OCI-LY1 (cell line): ENCODE data around the gene RMI1.
A peak's percentile ranks its signal among the peaks of the same experiment; 100 is the strongest.

Experiments used
- H2AFZ ChIP-seq: fragments of 200-600 bp; sonication (generic), shearing (Covaris generic); 2 replicates; pipeline ENCODE4 v1.6.0; 2014; ENCODE audit warnings: antibody characterized with exemption, mild to moderate bottlenecking, low read length
- H3F3A ChIP-seq: fragments of 200-600 bp; sonication (generic), shearing (Covaris generic); 2 replicates; pipeline ENCODE4 v1.6.0; 2014; ENCODE audit warnings: mild to moderate bottlenecking, antibody characterized with exemption, low read length, moderate library complexity; ENCODE audit not compliant: insufficient read depth
- H3K27ac ChIP-seq: fragments of 200-600 bp; sonication (generic); 2 replicates; pipeline ENCODE4 v1.5.1; 2014; ENCODE audit warnings: low read length, mixed run types, mild to moderate bottlenecking, low read depth; ENCODE audit not compliant: poor library complexity, severe bottlenecking
- H3K27me3 ChIP-seq: fragments of 200-600 bp; sonication (generic); 2 replicates; pipeline ENCODE4 v1.6.0; 2014; ENCODE audit warnings: antibody characterized with exemption, mild to moderate bottlenecking, low read length, moderate library complexity; ENCODE audit not compliant: insufficient read depth
- H3K36me3 ChIP-seq: fragments of 200-600 bp; sonication (generic); 2 replicates; pipeline ENCODE4 v1.6.1; 2014; ENCODE audit warnings: mild to moderate bottlenecking, antibody characterized with exemption, low read length, moderate library complexity, mixed read lengths; ENCODE audit not compliant: insufficient read depth
- H3K4me1 ChIP-seq: fragments of 200-600 bp; sonication (generic); 2 replicates; pipeline ENCODE4 v1.5.1; 2014; ENCODE audit warnings: mild to moderate bottlenecking, low read length, moderate library complexity; ENCODE audit not compliant: insufficient read depth, severe bottlenecking
- H3K4me2 ChIP-seq: fragments of 200-600 bp; sonication (generic), shearing (Covaris generic); 2 replicates; pipeline ENCODE4 v1.6.1; 2014; ENCODE audit warnings: low read length
- H3K4me3 ChIP-seq: fragments of 200-600 bp; sonication (generic); 2 replicates; pipeline ENCODE4 v1.5.1; 2014; ENCODE audit warnings: low read length, low read depth, mild to moderate bottlenecking, mixed read lengths; ENCODE audit not compliant: poor library complexity, severe bottlenecking
- H3K79me2 ChIP-seq: fragments of 200-600 bp; shearing (Covaris generic); 2 replicates; pipeline ENCODE4 v1.6.1; 2016; ENCODE audit warnings: mixed run types, low read length, mixed read lengths; ENCODE audit not compliant: insufficient read depth
- H3K9ac ChIP-seq: fragments of 200-600 bp; sonication (generic), shearing (Covaris generic); 2 replicates; pipeline ENCODE4 v1.6.1; 2014; ENCODE audit warnings: mild to moderate bottlenecking, low read length, mixed read lengths
- H3K9me2 ChIP-seq: fragments of 200-600 bp; sonication (generic), shearing (Covaris generic); 2 replicates; pipeline ENCODE4 v1.6.1; 2014; ENCODE audit warnings: low read depth, mild to moderate bottlenecking, low read length, mixed read lengths
- H3K9me3 ChIP-seq: fragments of 200-600 bp; shearing (Covaris generic); 2 replicates; pipeline ENCODE4 v1.6.1; 2014; ENCODE audit warnings: low read length, mixed read lengths
- H4K20me1 ChIP-seq: fragments of 200-600 bp; sonication (generic), shearing (Covaris generic); 2 replicates; pipeline ENCODE4 v1.6.0; 2016; ENCODE audit warnings: mild to moderate bottlenecking, low read length; ENCODE audit not compliant: insufficient read depth
- EZH2 ChIP-seq: fragments of 200-600 bp; sonication (generic), shearing (Covaris generic); IDR thresholded peaks from 2 replicates; pipeline ENCODE4 v1.8.0; 2017; ENCODE audit warnings: borderline replicate concordance, mixed run types, mild to moderate bottlenecking, antibody characterized with exemption, low read length, moderate library complexity, mixed read lengths
- TF ChIP-seq, protein P1 (sequence below): fragments of 200-600 bp; sonication (generic), shearing (Covaris generic); IDR thresholded peaks from 2 replicates; pipeline ENCODE4 v1.5.1; 2017; ENCODE audit warnings: mild to moderate bottlenecking, antibody characterized with exemption, low read length, moderate library complexity, mixed read lengths

RMI1 gene

DNA sequence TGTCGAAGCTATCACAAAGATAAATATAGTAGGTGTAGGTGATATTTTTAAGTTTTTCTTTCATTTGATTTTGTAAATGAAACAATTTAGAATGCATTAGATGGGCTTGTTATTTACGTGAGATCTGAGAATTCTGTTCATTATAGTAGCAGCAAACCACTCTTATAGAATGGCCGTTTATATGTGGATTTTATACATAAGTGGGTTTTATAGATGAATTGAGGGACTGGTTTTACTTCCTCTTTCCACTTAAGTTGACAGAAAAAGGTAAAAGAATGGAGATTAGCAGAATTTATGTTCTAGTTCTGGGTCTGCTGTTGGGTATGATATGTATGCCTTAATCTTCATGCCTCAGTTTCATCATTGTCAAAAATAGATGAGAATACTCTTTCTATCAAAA is 5.6 kb downstream of the RMI1 start:
- peak overlapping the region; percentile 81 for H3K27ac ChIP-seq
- no peaks in the 10 kb centered on the region for H3K9me2 ChIP-seq
- H3K4me2 ChIP-seq, result peak overlapping the region; percentile 88
- peaks cover 55% of the 10 kb centered on the region for H3K4me1 ChIP-seq
- peaks cover 89% of the 10 kb centered on the region for H3K79me2 ChIP-seq
- H4K20me1 ChIP-seq, result no peaks in the 10 kb centered on the region
- no peak overlapping the region for H2AFZ ChIP-seq
- H3K9me3 ChIP-seq, result no peaks in the 10 kb centered on the region
- H3K36me3 ChIP-seq, result peaks cover 39% of the 10 kb centered on the region
- H3K9ac ChIP-seq, result peak overlapping the region; percentile 38; the same call in 1 of the 2 replicates
- H3K4me3 ChIP-seq, result peak overlapping the region; percentile 49
- no peaks in the 10 kb centered on the region for H3F3A ChIP-seq
- TF ChIP-seq EZH2, result no peak
- TF ChIP-seq, protein P1, sequence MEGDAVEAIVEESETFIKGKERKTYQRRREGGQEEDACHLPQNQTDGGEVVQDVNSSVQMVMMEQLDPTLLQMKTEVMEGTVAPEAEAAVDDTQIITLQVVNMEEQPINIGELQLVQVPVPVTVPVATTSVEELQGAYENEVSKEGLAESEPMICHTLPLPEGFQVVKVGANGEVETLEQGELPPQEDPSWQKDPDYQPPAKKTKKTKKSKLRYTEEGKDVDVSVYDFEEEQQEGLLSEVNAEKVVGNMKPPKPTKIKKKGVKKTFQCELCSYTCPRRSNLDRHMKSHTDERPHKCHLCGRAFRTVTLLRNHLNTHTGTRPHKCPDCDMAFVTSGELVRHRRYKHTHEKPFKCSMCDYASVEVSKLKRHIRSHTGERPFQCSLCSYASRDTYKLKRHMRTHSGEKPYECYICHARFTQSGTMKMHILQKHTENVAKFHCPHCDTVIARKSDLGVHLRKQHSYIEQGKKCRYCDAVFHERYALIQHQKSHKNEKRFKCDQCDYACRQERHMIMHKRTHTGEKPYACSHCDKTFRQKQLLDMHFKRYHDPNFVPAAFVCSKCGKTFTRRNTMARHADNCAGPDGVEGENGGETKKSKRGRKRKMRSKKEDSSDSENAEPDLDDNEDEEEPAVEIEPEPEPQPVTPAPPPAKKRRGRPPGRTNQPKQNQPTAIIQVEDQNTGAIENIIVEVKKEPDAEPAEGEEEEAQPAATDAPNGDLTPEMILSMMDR, result no peak
- no peaks in the 10 kb centered on the region for H3K27me3 ChIP-seq

DNA sequence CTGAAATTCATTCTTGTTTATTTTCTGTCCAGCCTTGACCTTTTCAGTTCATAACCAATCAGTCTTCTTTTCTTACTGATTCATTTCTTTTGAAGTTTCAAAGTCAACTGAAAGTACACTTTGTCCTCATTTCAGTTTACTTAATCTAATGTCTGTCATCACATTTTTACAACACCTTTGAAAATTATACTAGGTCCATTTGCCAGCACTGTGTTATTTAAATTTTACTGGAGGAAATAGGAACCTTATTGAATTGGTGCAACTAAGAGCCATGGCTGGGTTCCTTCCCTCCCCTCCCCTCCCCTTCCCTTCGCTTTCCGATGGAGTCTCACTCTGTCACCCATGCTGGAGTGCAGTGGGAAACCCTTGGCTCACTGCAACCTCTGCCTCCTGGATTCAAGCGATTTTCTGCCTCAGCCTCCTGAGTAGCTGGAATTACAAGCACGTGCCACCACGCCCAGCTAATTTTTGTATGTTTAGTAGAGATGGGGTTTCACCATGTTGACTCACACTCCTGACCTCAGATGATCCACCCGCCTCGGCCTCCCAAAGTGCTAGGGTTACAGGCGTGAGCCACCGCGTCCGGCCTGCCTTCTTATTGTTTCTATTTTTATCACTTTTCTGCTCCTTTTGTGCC is 6.3 kb downstream of the RMI1 start:
- Histone ChIP-seq H3K9ac (peak overlapping the region; percentile 33; the same call in 1 of the 2 replicates), H4K20me1 (no peaks in the 10 kb centered on the region), H3K4me3 (no peak overlapping the region), H3K36me3 (peaks cover 43% of the 10 kb centered on the region), H3F3A (no peaks in the 10 kb centered on the region), H3K4me1 (peaks cover 55% of the 10 kb centered on the region), H3K9me2 (no peaks in the 10 kb centered on the region), H3K79me2 (peaks cover 89% of the 10 kb centered on the region), H2AFZ (no peak overlapping the region), H3K27me3 (no peaks in the 10 kb centered on the region), H3K27ac (peak overlapping the region; percentile 81), H3K9me3 (no peaks in the 10 kb centered on the region), H3K4me2 (peak overlapping the region; percentile 88)
- TF ChIP-seq, protein P1, result no peak
- TF ChIP-seq EZH2, result no peak

- Histone ChIP-seq H3K79me2 (peaks cover 89% of the 10 kb centered on the region), H3K4me1 (peaks cover 55% of the 10 kb centered on the region), H3K9ac (no peak overlapping the region), H3F3A (no peaks in the 10 kb centered on the region), H3K9me3 (no peaks in the 10 kb centered on the region), H3K4me3 (no peak overlapping the region), H3K4me2 (no peak overlapping the region; the same call in 1 of the 2 replicates), H3K9me2 (no peaks in the 10 kb centered on the region), H2AFZ (no peak overlapping the region), H4K20me1 (no peaks in the 10 kb centered on the region), H3K36me3 (peaks cover 48% of the 10 kb centered on the region), H3K27me3 (no peaks in the 10 kb centered on the region), H3K27ac (peak overlapping the region; percentile 81)
- TF ChIP-seq, protein P1, result no peak
- no peak for TF ChIP-seq EZH2
Measured at GRCh38 chr9:83987402-83987791, 6.8 kb downstream of the RMI1 start.
